WTC11 (cell line): ENCODE results near the gene SSH2. TPM values are rescaled to one million over a fixed set of nuclear protein-coding genes. Genes with fewer than 3 reads are reported as not detected.
A peak's percentile ranks its signal among the peaks of the same experiment; 100 is the strongest.

Experiments
- ATAC-seq: fragments of 200-7000 bp; cut with Tn5 transposase; 2 replicates; pipeline ENCODE4 v1.10.0; 2021; ENCODE audit warnings: mild to moderate bottlenecking, moderate library complexity
- CTCF ChIA-PET: fragments of 300-600 bp; sonication (Branson Sonifier 250); formaldehyde crosslinking; loops from one replicate; lab custom pipeline; 2021; ENCODE audit warnings: antibody characterized with exemption; lab: Charles Lee
- POLR2A ChIA-PET: fragments of 350-600 bp; sonication (Branson Sonifier 250); formaldehyde crosslinking; loops from one replicate; lab custom pipeline; 2021; ENCODE audit warnings: antibody characterized with exemption; lab: Charles Lee
- DNase-seq: peaks from one replicate; pipeline ENCODE4 v3.0.0; 2021; ENCODE audit warnings: low spot score
- H3K27ac Mint-ChIP-seq: 2 replicates; pipeline ENCODE4 v1.8.0; 2021; ENCODE audit warnings: mixed read lengths
- H3K27me3 Mint-ChIP-seq: 2 replicates; pipeline ENCODE4 v1.8.0; 2021; ENCODE audit warnings: low read depth, mild to moderate bottlenecking, moderate library complexity, mixed read lengths
- H3K36me3 Mint-ChIP-seq: 2 replicates; pipeline ENCODE4 v1.8.0; 2021; ENCODE audit warnings: mixed read lengths
- H3K4me1 Mint-ChIP-seq: 2 replicates; pipeline ENCODE4 v1.8.0; 2022; ENCODE audit warnings: mixed read lengths
- H3K4me3 Mint-ChIP-seq: 2 replicates; pipeline ENCODE4 v1.8.0; 2021; ENCODE audit warnings: mild to moderate bottlenecking, moderate library complexity, mixed read lengths
- H3K9me3 Mint-ChIP-seq: 2 replicates; pipeline ENCODE4 v1.8.0; 2021; ENCODE audit warnings: mixed read lengths
- ATF1 ChIP-seq: sonication (generic); formaldehyde crosslinking; IDR thresholded peaks from 2 replicates; pipeline ENCODE4 v1.8.1; 2023; ENCODE audit warnings: mild to moderate bottlenecking, moderate library complexity, missing genetic modification reagents
- ETV6 ChIP-seq: sonication (generic); formaldehyde crosslinking; IDR thresholded peaks from 2 replicates; pipeline ENCODE4 v1.8.1; 2022; ENCODE audit warnings: mild to moderate bottlenecking, missing genetic modification reagents
- GABPB1 ChIP-seq: sonication (generic); formaldehyde crosslinking; IDR thresholded peaks from 2 replicates; pipeline ENCODE4 v1.8.1; 2023; ENCODE audit warnings: mild to moderate bottlenecking, missing genetic modification reagents
- JAZF1 ChIP-seq: fragments of 250-450 bp; sonication (Bioruptor Pico); IDR thresholded peaks from 2 replicates; pipeline ENCODE4 v1.9.0; 2021; ENCODE audit warnings: moderate library complexity, mild to moderate bottlenecking, inconsistent platforms
- NFE2L1 ChIP-seq: sonication (generic); formaldehyde crosslinking; IDR thresholded peaks from 2 replicates; pipeline ENCODE4 v1.8.1; 2023; ENCODE audit warnings: missing genetic modification reagents
- RELA ChIP-seq: sonication (generic); formaldehyde crosslinking; IDR thresholded peaks from 2 replicates; pipeline ENCODE4 v1.8.1; 2022; ENCODE audit warnings: missing genetic modification reagents, mild to moderate bottlenecking, borderline replicate concordance
- RORB ChIP-seq: fragments of 250-450 bp; sonication (Bioruptor Pico); IDR thresholded peaks from 2 replicates; pipeline ENCODE4 v1.9.0; 2021; ENCODE audit warnings: mild to moderate bottlenecking
- SMAD3 ChIP-seq: sonication (generic); formaldehyde crosslinking; IDR thresholded peaks from 2 replicates; pipeline ENCODE4 v1.8.0; 2022; ENCODE audit warnings: missing genetic modification reagents, mild to moderate bottlenecking, borderline replicate concordance
- TP53 ChIP-seq: sonication (generic); formaldehyde crosslinking; IDR thresholded peaks from 2 replicates; pipeline ENCODE4 v1.8.1; 2023; ENCODE audit warnings: mild to moderate bottlenecking, missing genetic modification reagents
- ZNF121 ChIP-seq: sonication (generic); formaldehyde crosslinking; IDR thresholded peaks from 2 replicates; pipeline ENCODE4 v1.8.0; 2023; ENCODE audit warnings: missing genetic modification reagents
- ZNF232 ChIP-seq: sonication (generic); formaldehyde crosslinking; IDR thresholded peaks from 2 replicates; pipeline ENCODE4 v1.8.0; 2022; ENCODE audit warnings: mild to moderate bottlenecking, missing genetic modification reagents
- ZNF263 ChIP-seq: sonication (generic); formaldehyde crosslinking; IDR thresholded peaks from 2 replicates; pipeline ENCODE4 v1.8.1; 2022; ENCODE audit warnings: low read depth, mild to moderate bottlenecking, moderate library complexity, missing genetic modification reagents
- total RNA-seq: library from RNA; stranded (reverse); gene quantifications from 3 replicates; pipeline ENCODE4 v1.2.3, GENCODE V29; 2021
- TF ChIP-seq, protein P1 (sequence below): sonication (generic); formaldehyde crosslinking; IDR thresholded peaks from 2 replicates; pipeline ENCODE4 v1.8.0; 2022; ENCODE audit warnings: mild to moderate bottlenecking, missing genetic modification reagents
- TF ChIP-seq, protein P2 (sequence below): sonication (generic); formaldehyde crosslinking; IDR thresholded peaks from 2 replicates; pipeline ENCODE4 v1.8.1; 2022; ENCODE audit warnings: mild to moderate bottlenecking, moderate library complexity, missing genetic modification reagents
- TF ChIP-seq, protein P3 (sequence below): sonication (generic); formaldehyde crosslinking; IDR thresholded peaks from 2 replicates; pipeline ENCODE4 v1.8.0; 2023; ENCODE audit warnings: mild to moderate bottlenecking, missing genetic modification reagents
- TF ChIP-seq, protein P4 (sequence below): sonication (generic); formaldehyde crosslinking; IDR thresholded peaks from 2 replicates; pipeline ENCODE4 v1.8.1; 2023; ENCODE audit warnings: mild to moderate bottlenecking, missing genetic modification reagents, moderate library complexity
- TF ChIP-seq, protein P5 (sequence below): sonication (generic); formaldehyde crosslinking; IDR thresholded peaks from 2 replicates; pipeline ENCODE4 v1.8.0; 2022; ENCODE audit warnings: mild to moderate bottlenecking, missing genetic modification reagents
- TF ChIP-seq, protein P6 (sequence below): sonication (generic); formaldehyde crosslinking; IDR thresholded peaks from 2 replicates; pipeline ENCODE4 v1.8.1; 2023; ENCODE audit warnings: mild to moderate bottlenecking, missing genetic modification reagents
- TF ChIP-seq, protein P7 (sequence below): sonication (generic); formaldehyde crosslinking; IDR thresholded peaks from 2 replicates; pipeline ENCODE4 v1.8.1; 2022; ENCODE audit warnings: mild to moderate bottlenecking, missing genetic modification reagents, moderate library complexity, borderline replicate concordance

The SSH2 gene
- total RNA-seq, 1 experiment from 2014 or later: 14.3 TPM

DNA sequence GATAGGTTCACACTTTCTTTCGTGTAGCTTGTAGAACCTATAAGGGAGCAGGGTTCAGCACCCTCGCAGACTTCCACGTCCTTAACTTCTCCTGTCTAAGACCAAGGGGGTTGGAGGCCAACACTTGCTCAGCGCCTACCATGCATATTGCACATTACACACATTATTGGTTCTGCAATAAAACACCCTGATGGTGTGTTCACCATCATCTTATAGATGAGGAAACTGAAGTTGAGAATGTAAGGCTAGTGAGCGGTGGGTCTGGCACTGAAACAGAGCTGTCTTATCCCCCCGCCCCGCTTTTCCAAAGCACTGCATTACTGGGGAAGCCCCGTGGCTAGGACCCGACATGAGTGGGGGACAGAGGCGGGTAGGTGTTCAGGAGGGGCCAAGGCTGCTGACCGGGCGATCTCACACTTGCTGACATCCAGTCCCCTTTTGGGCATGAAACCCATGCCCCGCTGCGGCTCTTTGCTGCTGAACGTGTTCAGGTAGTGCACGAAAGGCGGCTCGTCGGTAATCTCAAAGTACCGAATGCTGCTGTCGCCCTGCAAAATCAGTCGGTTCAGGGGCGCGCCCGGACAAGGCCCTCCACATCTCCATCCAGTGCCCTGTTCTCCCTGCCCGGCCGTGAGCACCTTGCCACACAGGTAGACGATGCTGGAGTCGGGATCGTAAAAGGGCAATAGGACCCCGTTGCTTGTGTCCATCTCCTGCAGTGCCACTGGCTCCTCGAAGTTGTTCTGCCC lies 313.6 kb downstream of the SSH2 start:
- no peaks in the 10 kb centered on the region for H3K36me3 Mint-ChIP-seq
- TF ChIP-seq ZNF121 (CRISPR knock-in tag): 0 out of 2 replicates have a peak, but pooled peaks have one; percentile 9
- TF ChIP-seq, protein P1, sequence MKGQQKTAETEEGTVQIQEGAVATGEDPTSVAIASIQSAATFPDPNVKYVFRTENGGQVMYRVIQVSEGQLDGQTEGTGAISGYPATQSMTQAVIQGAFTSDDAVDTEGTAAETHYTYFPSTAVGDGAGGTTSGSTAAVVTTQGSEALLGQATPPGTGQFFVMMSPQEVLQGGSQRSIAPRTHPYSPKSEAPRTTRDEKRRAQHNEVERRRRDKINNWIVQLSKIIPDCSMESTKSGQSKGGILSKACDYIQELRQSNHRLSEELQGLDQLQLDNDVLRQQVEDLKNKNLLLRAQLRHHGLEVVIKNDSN (CRISPR knock-in tag): 0 out of 2 replicates have a peak, but pooled peaks have one; percentile 2
- TF ChIP-seq ZNF232: no peak
- TF ChIP-seq, protein P2, sequence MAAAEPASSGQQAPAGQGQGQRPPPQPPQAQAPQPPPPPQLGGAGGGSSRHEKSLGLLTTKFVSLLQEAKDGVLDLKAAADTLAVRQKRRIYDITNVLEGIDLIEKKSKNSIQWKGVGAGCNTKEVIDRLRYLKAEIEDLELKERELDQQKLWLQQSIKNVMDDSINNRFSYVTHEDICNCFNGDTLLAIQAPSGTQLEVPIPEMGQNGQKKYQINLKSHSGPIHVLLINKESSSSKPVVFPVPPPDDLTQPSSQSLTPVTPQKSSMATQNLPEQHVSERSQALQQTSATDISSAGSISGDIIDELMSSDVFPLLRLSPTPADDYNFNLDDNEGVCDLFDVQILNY (CRISPR knock-in tag): no peak
- H3K27ac Mint-ChIP-seq: no peak overlapping the region
- ChIA-PET POLR2A (interaction anchor here (1.0 to 2.1 kb wide), 4 partner anchors 16 to 25 kb away, joined by 3 to 12 read pairs (median 4); partner anchors contain the start of gene ANKRD13B), CTCF (interaction anchor here (0.6 to 9.2 kb wide), 64 partner anchors 9 to 664 kb away, joined by 3 to 272 read pairs (median 5); partner anchors contain the start of genes ABHD15, ANKRD13B, MYO18A and NUFIP2)
- DNase-seq (no peak), ATAC-seq (no peak)
- peak overlapping the region; percentile 80 for H3K4me3 Mint-ChIP-seq
- H3K27me3 Mint-ChIP-seq: peaks cover 80% of the 10 kb centered on the region
- H3K4me1 Mint-ChIP-seq: peaks cover 47% of the 10 kb centered on the region
- no peaks in the 10 kb centered on the region for H3K9me3 Mint-ChIP-seq

DNA sequence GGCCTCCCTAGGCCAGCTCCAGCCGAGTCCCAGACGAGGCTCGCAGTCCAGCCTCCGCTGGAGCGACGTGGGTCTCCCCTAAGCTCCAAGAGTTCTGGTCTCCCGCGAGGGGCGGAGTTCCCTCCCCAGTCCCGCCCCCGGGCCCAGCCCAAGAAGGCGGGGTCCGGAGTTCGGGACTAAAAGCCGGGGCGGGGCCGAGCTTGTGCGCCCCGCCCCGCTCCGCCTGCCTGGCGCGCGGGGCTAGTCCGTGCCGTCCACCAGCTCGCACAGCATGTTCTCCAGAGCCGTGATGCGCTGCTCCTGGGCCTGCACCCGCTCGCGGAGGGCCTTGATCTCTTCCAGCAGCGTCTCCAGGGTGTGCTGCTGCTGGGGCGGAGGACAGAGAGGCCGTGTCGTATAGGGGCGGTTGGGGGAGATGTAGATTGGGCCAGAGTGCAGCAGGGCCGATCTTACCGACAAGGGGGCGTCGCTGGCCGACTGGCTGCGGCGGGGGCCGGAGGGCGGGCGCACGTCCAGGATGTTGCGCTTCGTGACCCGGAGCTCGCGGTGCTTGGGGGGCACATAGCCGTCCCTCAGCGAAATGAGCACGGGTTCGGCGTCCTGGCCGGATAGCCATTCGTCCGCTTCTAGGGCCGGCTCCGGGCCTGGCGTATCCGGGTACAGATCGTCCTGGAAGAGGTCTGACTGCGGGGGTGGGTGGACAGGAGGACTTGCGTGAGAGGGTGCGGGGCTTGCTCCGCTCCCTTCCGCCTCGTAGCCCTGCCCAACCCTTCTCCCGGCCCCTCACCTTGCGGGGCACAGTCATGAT lies 314.3 kb downstream of the SSH2 start:
- Mint-ChIP-seq H3K4me1 (peaks cover 42% of the 10 kb centered on the region), H3K27ac (no peak overlapping the region), H3K4me3 (peak overlapping the region; percentile 80), H3K27me3 (peaks cover 73% of the 10 kb centered on the region), H3K36me3 (peaks cover 3% of the 10 kb centered on the region; the same call in 1 of the 2 replicates), H3K9me3 (no peaks in the 10 kb centered on the region)
- POLR2A ChIA-PET: interaction anchor here (0.6 to 1.3 kb wide), 5 partner anchors 15 to 924 kb away, joined by 3 to 5 read pairs (median 4); no protein-coding TSS in a partner anchor
- ATAC-seq (peak; percentile 54), DNase-seq (peak; percentile 88)
- CTCF ChIA-PET: interaction anchor here (0.6 to 9.2 kb wide), 24 partner anchors 8 to 480 kb away, joined by 3 to 272 read pairs (median 7); partner anchors contain the start of genes ABHD15, ANKRD13B, MYO18A and SSH2
- TF ChIP-seq NFE2L1 (CRISPR knock-in tag) (no peak), ETV6 (CRISPR knock-in tag) (no peak), RORB (CRISPR knock-in tag) (no peak), RELA (no peak), ZNF121 (CRISPR knock-in tag) (no peak), TP53 (no peak), GABPB1 (no peak), JAZF1 (no peak), SMAD3 (CRISPR knock-in tag) (no peak), ATF1 (CRISPR knock-in tag) (no peak), ZNF263 (CRISPR knock-in tag) (no peak)
- TF ChIP-seq, protein P3, sequence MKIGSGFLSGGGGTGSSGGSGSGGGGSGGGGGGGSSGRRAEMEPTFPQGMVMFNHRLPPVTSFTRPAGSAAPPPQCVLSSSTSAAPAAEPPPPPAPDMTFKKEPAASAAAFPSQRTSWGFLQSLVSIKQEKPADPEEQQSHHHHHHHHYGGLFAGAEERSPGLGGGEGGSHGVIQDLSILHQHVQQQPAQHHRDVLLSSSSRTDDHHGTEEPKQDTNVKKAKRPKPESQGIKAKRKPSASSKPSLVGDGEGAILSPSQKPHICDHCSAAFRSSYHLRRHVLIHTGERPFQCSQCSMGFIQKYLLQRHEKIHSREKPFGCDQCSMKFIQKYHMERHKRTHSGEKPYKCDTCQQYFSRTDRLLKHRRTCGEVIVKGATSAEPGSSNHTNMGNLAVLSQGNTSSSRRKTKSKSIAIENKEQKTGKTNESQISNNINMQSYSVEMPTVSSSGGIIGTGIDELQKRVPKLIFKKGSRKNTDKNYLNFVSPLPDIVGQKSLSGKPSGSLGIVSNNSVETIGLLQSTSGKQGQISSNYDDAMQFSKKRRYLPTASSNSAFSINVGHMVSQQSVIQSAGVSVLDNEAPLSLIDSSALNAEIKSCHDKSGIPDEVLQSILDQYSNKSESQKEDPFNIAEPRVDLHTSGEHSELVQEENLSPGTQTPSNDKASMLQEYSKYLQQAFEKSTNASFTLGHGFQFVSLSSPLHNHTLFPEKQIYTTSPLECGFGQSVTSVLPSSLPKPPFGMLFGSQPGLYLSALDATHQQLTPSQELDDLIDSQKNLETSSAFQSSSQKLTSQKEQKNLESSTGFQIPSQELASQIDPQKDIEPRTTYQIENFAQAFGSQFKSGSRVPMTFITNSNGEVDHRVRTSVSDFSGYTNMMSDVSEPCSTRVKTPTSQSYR: no peak
- TF ChIP-seq, protein P4, sequence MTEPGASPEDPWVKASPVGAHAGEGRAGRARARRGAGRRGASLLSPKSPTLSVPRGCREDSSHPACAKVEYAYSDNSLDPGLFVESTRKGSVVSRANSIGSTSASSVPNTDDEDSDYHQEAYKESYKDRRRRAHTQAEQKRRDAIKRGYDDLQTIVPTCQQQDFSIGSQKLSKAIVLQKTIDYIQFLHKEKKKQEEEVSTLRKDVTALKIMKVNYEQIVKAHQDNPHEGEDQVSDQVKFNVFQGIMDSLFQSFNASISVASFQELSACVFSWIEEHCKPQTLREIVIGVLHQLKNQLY: no peak
- TF ChIP-seq, protein P5, sequence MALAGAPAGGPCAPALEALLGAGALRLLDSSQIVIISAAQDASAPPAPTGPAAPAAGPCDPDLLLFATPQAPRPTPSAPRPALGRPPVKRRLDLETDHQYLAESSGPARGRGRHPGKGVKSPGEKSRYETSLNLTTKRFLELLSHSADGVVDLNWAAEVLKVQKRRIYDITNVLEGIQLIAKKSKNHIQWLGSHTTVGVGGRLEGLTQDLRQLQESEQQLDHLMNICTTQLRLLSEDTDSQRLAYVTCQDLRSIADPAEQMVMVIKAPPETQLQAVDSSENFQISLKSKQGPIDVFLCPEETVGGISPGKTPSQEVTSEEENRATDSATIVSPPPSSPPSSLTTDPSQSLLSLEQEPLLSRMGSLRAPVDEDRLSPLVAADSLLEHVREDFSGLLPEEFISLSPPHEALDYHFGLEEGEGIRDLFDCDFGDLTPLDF (CRISPR knock-in tag): no peak
- TF ChIP-seq, protein P6, sequence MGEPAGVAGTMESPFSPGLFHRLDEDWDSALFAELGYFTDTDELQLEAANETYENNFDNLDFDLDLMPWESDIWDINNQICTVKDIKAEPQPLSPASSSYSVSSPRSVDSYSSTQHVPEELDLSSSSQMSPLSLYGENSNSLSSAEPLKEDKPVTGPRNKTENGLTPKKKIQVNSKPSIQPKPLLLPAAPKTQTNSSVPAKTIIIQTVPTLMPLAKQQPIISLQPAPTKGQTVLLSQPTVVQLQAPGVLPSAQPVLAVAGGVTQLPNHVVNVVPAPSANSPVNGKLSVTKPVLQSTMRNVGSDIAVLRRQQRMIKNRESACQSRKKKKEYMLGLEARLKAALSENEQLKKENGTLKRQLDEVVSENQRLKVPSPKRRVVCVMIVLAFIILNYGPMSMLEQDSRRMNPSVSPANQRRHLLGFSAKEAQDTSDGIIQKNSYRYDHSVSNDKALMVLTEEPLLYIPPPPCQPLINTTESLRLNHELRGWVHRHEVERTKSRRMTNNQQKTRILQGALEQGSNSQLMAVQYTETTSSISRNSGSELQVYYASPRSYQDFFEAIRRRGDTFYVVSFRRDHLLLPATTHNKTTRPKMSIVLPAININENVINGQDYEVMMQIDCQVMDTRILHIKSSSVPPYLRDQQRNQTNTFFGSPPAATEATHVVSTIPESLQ: no peak
- TF ChIP-seq, protein P7, sequence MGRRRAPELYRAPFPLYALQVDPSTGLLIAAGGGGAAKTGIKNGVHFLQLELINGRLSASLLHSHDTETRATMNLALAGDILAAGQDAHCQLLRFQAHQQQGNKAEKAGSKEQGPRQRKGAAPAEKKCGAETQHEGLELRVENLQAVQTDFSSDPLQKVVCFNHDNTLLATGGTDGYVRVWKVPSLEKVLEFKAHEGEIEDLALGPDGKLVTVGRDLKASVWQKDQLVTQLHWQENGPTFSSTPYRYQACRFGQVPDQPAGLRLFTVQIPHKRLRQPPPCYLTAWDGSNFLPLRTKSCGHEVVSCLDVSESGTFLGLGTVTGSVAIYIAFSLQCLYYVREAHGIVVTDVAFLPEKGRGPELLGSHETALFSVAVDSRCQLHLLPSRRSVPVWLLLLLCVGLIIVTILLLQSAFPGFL (CRISPR knock-in tag): no peak
